Pancreas (tissue), 10 donors: ENCODE data around the gene TIMM10B. TPM values are rescaled to one million over a fixed set of nuclear protein-coding genes. Genes with fewer than 3 reads are reported as not detected.

Experiments
- ATAC-seq, 4 donors: fragments of 200-7000 bp; cut with Tn5 transposase; one replicate each; pipeline versions ENCODE4 v1.8.0 to v1.9.1; 2020; ENCODE audit warnings: mild to moderate bottlenecking in 4 of 4, moderate library complexity in 4 of 4
- DNase-seq, 6 donors: peaks; one replicate each; pipeline ENCODE4 v3.0.0-alpha.2; 2020
- FAIRE-seq: peaks from 2 replicates; lab custom pipeline; 2012; peaks lifted over from hg19 to GRCh38; lab: Jason Lieb, UNC
- H3K27ac ChIP-seq, 4 donors: fragments of 200-600 bp; sonication (generic); 1 replicate in 3 of 4; 2 replicates in 1 of 4; pipeline versions ENCODE4 v1.5.0 to v1.8.0; 2020
- H3K27me3 ChIP-seq, 4 donors: fragments of 200-600 bp; one replicate each; pipeline ENCODE4 v1.8.0; 2021
- H3K36me3 ChIP-seq, 3 donors: fragments of 200-600 bp; sonication (generic) in 1 of 3; one replicate each; pipeline versions ENCODE4 v1.5.0 to v1.8.0; 2020 to 2021
- H3K4me1 ChIP-seq, 3 donors: fragments of 200-600 bp; one replicate each; pipeline ENCODE4 v1.8.0; 2021
- H3K4me3 ChIP-seq, 4 donors: fragments of 200-600 bp; sonication (generic) in 2 of 4; one replicate each; pipeline versions ENCODE4 v1.5.0 to v1.8.0; 2020 to 2021
- H3K9me3 ChIP-seq, 4 donors: fragments of 200-600 bp; one replicate each; pipeline ENCODE4 v1.8.0; 2021
- CTCF ChIP-seq, 4 donors: fragments of 200-600 bp; sonication (generic) in 3 of 4; IDR thresholded peaks; one replicate each; pipeline versions ENCODE4 v1.5.0 to v1.8.0; 2021; ENCODE audit warnings: antibody characterized with exemption in 4 of 4
- WGBS, 2 donors: extraction: QIAGEN DNeasy Blood & Tissue Kit; methylation state at CpG; one replicate each; pipeline ENCODE4 v1.1.7; 2013; 5-methylcytosine and 5-hydroxymethylcytosine counted together
- intact Hi-C, 3 donors: fragments of 100-400 bp; cut with DNase I; formaldehyde crosslinking; loops; one replicate each; pipeline versions ENCODE4 v1.11.1 to v1.14.2; 2022
- polyA plus RNA-seq, 2 donors: library from polyadenylated mRNA; stranded (reverse); fragments of 200-250 nt; gene quantifications; one replicate each; pipeline ENCODE4 v1.2.3, GENCODE V29; 2013
- total RNA-seq, 6 donors: library from RNA; stranded (reverse); fragmentation: NEBNext Ultra II Directional in 4 of 6; extraction: Animal tissue kit (Norgen Biotek cat#: 25700) in 4 of 6; gene quantifications; one replicate each; pipeline versions ENCODE4 v1.2.1 to v1.2.4, GENCODE V29; 2021 to 2023
- donor health status: healthy with polysubstance abuse.
- donor health status: DM: no; HTN: no; CAD: no; lungs with moderate emphysema.
- donor health status: DM: no; HTN: no; CAD: no.
- donor health status: control.
- donor health status: control.
- donor health status: Bipolar disorder and iron deficiency.
- donor health status: DM: yes; HTN: yes; CAD: no.
- donor health status: DM: no; HTN: no; CAD: no.
- donor health status: DM: no; HTN: no; CAD: no.
- donor health status: DM: yes; HTN: yes; CAD: no.

TIMM10B gene
- total and polyA plus RNA-seq, 8 donors, result 8.2 to 20.9 (median 16.1) TPM

DNA sequence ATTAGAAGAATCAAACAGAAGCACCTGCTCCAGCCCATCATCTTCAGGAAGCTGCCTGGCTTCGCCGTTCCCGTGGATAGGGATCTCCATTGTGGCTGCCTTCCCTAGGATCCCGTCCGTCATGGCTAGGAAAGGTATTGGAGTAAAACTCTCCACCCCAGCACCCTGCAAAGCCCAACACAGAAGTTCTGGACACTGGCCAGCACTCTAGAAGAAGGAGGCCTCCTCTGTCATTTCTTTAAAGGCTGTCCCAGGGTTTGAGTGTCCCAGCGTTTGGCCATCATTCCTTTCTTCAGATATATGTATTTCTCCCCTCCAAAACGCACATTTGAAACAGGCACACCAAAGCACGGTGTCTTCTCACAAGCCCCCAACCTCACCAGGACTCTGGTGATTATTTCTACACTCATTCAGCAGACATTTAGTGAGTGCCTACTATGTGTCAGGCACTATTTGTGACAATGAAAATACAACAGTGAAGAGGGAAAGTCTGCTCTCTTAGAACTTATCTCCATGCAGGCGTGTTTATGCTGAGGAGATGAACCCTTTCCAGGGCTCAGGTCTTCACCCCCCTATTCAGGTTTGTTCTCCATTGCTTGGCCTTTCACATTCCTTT, 894 bp upstream of the TIMM10B start:
- FAIRE-seq (no peak), DNase-seq (no peak), ATAC-seq (no peak)
- Histone ChIP-seq H3K4me1 (peaks cover 16 to 27% (median 24%) of the 10 kb centered on the region in 3 donors), H3K27me3 (no peaks in the 10 kb centered on the region), H3K9me3 (no peaks in the 10 kb centered on the region), H3K36me3 (peaks cover 0 to 22% (median 14%) of the 10 kb centered on the region in 3 donors), H3K27ac (peak overlapping the region; percentile 87 to 94 (median 91)), H3K4me3 (peak overlapping the region; percentile 64 to 81 (median 77))
- intact Hi-C loops, result no loop called here
- WGBS, 2 donors, result 21 to 26% methylated on average over 9 of the region's 9 CpGs
- TF ChIP-seq CTCF (IDR thresholded peaks at IDR 0.05), result no peak

DNA sequence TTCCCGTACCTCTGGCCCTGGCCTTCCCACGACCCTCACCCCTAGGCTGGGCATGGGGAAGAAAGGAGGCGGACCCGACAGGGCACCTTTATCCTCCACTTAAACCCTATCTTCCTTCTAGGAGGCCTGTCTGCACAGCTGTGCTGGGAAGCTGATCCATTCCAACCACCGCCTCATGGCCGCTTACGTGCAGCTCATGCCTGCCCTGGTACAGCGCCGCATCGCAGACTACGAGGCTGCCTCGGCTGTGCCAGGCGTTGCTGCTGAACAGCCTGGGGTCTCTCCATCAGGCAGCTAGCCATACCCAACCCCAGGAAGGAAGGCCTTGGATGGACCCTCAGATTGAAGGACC, 599 bp downstream of the TIMM10B start:
- FAIRE-seq, result no peak
- no peak for TF ChIP-seq CTCF (IDR thresholded peaks at IDR 0.05)

DNA sequence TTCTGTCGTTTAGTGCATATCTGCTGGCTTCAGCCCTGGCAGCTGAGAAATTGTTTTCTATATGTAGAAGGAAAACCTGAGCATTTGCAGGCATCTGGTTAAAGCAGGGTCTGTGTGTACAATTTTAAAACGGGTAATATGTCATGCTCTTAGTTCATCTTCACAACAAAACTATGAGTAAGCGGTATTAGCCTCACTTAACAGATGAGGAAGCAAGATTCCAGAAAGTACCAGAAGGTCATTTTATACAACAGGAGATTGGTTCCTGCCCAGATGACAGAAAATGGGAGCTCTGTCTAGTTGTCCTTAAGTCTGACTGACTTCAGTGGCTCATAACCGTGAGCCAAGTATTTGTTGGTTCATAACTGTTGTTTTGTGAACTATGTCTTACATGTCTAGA, 1.1 kb downstream of the TIMM10B start:
- no peaks in the 10 kb centered on the region for H3K9me3 ChIP-seq
- peaks cover 0 to 22% (median 9%) of the 10 kb centered on the region in 3 donors for H3K36me3 ChIP-seq
- FAIRE-seq (no peak), DNase-seq (no peak), ATAC-seq (no peak)
- peak overlapping the region in 1 of 4 donors; percentile 94 for H3K27ac ChIP-seq
- TF ChIP-seq CTCF (IDR thresholded peaks at IDR 0.05), result no peak
- H3K27me3 ChIP-seq, result no peaks in the 10 kb centered on the region
- peaks cover 16 to 24% (median 16%) of the 10 kb centered on the region in 3 donors for H3K4me1 ChIP-seq
- intact Hi-C loops, result no loop called here
- peak overlapping the region in 2 of 4 donors; percentile 77 to 81 for H3K4me3 ChIP-seq
- WGBS, 2 donors, result 63 to 67% methylated on average over 4 of the region's 4 CpGs

More for the DNA sequence above, 599 bp downstream of the TIMM10B start:
- intact Hi-C loops, result no loop called here
- WGBS, 2 donors, result 1 to 6% methylated on average over 13 of the region's 13 CpGs
- peaks cover 0 to 22% (median 14%) of the 10 kb centered on the region in 3 donors for H3K36me3 ChIP-seq
- H3K27me3 ChIP-seq, result no peaks in the 10 kb centered on the region
- peak overlapping the region; percentile 87 to 94 (median 91) for H3K27ac ChIP-seq
- H3K4me1 ChIP-seq, result peaks cover 16 to 24% (median 16%) of the 10 kb centered on the region in 3 donors
- peak overlapping the region; percentile 64 to 81 (median 77) for H3K4me3 ChIP-seq
- no peaks in the 10 kb centered on the region for H3K9me3 ChIP-seq
- peak in 1 of 6 donors; percentile 72 for DNase-seq
- ATAC-seq, result peak; percentile 5 to 29 (median 6)

- no peaks in the 10 kb centered on the region for H3K9me3 ChIP-seq
- ATAC-seq (no peak), FAIRE-seq (no peak), DNase-seq (no peak)
- H3K4me1 ChIP-seq, result peaks cover 16 to 24% (median 16%) of the 10 kb centered on the region in 3 donors
- H3K4me3 ChIP-seq, result no peak overlapping the region
- no peaks in the 10 kb centered on the region for H3K27me3 ChIP-seq
- no peak overlapping the region for H3K27ac ChIP-seq
- WGBS, 2 donors, result 85 to 87% methylated on average over 6 of the region's 6 CpGs
- intact Hi-C loops, result no loop called here
- H3K36me3 ChIP-seq, result peaks cover 0 to 18% (median 4%) of the 10 kb centered on the region in 3 donors
- TF ChIP-seq CTCF (IDR thresholded peaks at IDR 0.05), result no peak
Observed at GRCh38 chr11:6483015-6483414, 1.7 kb downstream of the TIMM10B start.

DNA sequence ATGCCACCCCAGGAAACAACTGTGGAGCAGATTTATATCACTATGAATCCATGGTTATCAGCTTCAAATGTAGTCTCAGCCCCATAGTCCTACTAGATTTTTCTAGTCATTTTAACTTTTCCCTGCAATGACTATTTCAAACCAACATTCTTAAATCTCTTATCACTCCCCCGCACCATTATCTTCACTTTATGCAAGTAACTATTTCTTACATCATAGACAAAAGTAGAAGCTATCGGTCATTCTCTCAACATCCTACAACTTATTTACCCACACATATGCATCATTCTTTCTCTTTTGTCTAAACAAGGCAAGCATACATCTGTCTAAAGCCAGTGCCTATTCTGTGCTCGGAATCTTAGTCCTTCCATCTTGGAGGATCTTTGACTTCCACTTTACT, 4.4 kb downstream of the TIMM10B start:
- Histone ChIP-seq H3K36me3 (peaks cover 0 to 8% (median 5%) of the 10 kb centered on the region in 3 donors), H3K4me1 (peaks cover 7 to 14% (median 9%) of the 10 kb centered on the region in 3 donors), H3K4me3 (no peak overlapping the region), H3K9me3 (no peaks in the 10 kb centered on the region), H3K27me3 (no peaks in the 10 kb centered on the region), H3K27ac (no peak overlapping the region)
- 88 to 93% methylated on average over 3 of the region's 3 CpGs for WGBS, 2 donors
- DNase-seq, result no peak
- ATAC-seq, result no peak
- intact Hi-C loops, result no loop called here
- no peak for FAIRE-seq
- TF ChIP-seq CTCF (IDR thresholded peaks at IDR 0.05), result no peak
